GM18499 (cell line): ENCODE measurements around the gene MEGF11.

Source experiments
- ATAC-seq: cut with Tn5 transposase; IDR thresholded peaks from one replicate; pipeline ENCODE4 v1.9.1; 2021; ENCODE audit warnings: moderate number of reproducible peaks; ENCODE audit not compliant: insufficient read depth, unreplicated experiment

The MEGF11 gene

DNA sequence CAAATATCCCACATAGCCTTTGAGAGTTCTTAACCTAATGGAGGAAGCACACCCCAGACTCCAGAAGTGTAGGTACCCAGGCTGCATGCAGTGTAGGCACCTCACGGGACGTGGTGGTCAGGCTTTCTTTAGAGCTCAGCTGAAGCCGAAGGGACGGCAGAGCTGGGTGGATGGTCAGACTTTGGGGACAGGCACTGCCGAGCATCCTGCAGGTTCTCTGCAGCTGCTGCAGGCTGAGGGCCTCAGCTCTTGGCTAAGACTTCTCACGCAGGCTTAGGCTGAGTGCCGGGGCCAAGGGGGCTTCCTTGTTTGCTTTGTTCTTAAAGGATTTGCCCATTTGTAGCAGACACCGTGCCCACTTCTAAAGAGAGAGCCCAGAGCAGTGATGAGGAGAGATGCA is 207.2 kb downstream of the MEGF11 start:
- no peak for ATAC-seq

DNA sequence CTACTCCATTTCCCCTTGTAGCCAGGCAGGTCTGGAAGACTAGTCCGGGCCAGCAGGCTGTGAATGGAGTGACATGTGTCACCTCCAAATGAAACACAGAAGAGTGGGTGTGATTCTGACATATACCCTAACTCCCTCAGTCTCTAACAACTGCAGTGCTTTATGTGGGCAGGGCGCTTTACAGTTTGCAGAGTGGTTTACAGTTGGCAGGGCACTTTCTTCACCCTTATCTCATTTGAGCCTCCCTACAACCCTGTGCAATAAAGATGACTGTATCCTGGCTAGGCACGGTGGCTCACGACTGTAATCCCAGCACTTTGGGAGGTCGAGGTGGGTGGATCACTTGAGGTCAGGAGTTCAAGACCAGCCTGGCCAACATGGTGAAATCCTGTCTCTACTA is 208.0 kb downstream of the MEGF11 start:
- ATAC-seq, result no peak

DNA sequence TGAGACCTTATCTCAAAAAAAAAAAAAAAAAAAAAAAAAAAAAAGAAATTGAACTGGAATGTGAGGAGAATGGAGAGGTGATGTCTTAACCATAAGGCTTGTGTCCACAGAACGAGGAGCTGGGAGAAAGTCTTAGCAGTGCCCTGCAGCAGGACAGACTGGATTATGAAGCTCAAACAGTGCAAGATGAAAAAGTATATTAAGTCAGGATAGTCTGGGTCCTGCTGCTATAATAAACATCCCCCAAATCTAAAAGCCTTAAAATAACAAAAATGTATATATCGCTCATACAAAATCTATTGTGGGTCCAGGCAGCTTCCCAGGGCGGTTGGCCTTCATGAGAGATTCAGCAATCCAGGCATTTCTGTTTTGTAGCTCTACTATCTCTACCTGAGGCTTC is 208.7 kb downstream of the MEGF11 start:
- no peak for ATAC-seq

DNA sequence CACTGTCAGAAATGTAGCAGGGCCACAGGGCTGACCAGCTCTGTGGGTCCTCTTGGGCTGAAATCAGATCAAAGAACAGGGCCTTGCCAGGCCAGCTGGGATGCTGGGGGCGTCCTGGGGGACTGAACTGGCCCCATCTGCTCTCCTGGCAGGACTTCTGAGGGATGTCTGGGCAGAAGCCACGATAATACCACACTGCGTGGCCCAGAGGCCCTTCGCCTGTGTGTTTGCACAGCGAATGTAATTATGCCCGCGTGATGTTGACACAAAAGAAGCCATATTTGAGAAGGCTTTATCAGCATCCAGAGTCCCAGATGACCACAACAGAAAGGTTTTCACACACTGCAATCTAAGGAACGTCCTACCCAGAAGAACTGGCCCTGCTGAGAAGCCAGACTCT is 210.3 kb downstream of the MEGF11 start:
- ATAC-seq, result no peak

DNA sequence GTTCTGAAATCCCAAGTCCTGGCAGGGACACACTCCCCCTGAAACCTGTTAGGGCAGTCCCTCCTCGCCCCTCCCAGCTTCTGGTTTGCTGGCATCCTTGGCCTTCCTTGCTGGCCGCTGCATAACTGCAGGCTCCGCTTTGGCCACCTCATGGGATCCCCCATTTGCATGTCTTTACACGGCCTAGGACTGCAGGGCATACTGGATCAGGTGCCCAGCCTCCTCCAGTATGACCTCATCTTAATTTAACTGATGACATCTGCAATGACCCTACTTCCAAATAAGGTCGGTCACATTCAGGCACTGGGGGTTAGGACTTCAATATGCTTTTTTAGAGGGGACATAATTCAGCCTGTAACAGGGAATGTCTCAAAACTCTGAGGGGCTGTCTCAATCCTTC is 210.9 kb downstream of the MEGF11 start:
- ATAC-seq, result no peak

DNA sequence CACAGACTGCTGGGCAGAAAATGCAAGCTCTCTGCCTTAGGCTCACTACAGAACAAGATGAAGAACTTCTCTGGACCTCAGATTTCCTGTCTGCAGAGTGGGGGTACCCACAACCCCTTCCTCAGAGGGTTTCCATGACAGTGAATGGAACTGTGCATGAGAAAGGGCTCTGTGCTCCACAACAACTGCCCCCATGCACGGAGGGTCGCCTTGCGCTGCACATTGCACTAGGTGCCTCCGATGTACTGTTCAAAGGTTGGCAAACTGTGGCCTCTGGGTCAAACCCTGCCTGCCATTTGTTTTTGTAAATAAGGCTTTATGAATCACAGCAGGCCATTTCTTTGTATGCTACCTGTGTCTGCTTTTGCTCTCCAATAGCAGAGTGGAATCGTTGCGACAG is 212.3 kb downstream of the MEGF11 start:
- no peak for ATAC-seq

DNA sequence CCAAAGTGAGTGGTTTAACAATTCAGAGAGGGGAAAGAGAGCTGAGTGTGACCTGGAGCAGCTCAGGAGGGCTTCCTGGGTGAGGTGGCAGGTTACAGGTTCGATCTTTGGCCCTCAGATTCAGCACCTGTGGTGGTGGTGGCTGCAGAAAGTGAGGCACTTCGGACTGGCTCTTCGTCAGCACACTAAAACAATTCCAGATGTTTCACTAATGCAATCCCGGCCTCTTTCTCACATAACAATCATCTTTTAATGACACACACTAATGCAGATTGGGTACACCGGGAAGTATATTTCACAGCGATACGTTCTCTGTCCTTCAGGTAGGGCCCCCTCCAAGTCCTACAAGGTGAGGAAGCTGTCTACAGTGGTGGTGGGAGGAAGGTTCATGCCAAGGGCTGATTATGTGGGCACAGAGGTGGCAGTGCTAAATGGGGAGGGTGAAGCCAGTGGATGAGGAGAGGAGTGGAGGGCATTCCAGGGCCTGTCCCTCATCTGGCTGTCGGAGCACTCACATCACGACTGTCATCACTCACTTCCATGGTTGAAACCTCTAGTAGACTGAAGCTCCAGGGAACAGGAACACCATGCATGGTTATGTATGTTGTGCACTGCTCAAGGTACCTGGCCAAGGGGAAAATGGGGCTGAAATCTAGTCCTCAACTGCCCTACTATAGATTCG is 213.2 kb downstream of the MEGF11 start:
- ATAC-seq, result no peak

DNA sequence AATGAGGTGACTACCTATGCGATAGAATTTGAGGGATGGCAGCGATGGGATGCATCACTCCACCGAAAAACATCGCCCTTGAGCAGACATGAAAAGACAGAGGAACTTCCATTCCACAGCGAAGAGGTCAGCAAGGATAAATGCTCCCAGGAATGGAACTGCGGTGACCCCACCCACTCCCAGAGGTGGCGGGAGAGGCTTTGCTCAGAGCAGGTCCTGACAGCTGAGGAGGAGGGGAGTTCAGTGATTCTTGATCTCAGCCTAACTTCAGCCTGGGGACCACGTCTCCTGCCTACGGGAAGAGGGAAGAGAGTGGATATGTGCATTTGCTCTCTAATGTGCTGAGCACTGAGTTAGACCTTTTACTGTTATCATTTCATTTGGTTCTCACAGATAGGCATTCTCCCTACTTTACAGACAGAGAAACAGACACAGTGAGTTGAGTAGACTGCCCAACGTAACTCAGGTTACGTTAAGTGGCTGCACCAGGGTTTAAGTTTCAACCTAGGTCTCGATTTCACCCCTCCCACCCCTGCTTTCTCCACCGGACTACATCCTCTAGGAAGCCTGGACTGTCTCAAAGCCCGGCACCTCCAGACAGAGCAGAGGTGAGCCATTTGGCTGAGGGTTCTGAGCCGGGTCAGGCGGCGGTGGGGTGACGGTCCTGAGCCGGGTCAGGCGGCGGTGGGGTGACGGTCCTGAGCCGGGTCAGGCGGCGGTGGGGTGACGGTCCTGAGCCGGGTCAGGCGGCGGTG is 214.3 kb downstream of the MEGF11 start:
- no peak for ATAC-seq

DNA sequence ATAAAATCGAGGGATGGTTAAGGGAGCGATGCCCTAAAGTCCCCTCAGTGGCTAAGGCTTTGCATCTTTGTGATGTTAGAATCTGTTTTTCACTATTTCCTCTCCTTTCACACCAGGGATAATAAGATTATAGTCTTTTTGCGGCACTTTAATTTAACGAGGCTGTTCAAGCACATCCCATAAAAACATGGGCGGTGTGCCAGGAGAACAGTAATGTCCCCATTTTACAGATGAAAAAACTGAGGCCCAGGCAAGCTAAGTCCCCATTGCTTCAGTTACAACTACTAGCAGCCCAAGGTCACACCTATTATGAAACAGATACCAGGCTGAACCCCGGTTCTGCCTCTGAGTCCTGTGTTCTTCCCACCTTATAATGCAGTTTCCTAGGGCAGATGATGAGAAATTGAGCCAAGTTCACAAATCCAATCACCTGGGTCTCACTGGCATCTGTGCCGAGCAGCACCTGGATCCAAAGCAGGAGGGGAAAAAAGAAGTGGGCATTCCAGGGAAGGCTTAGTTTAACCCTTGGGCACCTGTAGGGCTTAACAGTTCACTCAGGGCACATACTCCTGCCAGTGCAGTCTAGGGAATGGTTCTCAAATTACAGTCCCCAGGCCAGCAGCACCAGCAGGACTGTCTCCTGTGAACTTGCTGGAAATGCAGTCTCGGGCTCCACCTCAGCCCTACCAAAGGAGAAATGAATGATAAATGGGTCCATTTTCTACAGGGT is 215.0 kb downstream of the MEGF11 start:
- ATAC-seq, result no peak

DNA sequence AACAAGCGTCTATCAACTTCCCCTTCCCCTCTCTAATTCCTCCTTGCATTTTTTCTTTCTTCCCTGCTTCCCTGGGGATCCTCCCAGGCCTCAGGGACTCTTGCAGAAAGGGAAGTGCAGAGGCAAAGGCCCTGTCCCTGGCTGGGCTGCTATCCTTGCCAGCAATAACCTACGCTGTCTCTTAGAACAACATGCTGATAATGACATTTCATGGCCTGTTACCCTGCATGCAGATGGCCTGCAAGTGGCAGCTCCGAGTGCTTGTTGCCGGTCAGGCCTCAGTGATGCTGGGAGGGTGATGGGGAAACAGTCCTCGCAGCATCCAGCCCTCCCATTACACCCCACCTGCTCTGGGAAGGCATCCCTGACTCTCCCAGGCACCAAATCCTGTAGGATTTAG is 216.7 kb downstream of the MEGF11 start:
- no peak for ATAC-seq

DNA sequence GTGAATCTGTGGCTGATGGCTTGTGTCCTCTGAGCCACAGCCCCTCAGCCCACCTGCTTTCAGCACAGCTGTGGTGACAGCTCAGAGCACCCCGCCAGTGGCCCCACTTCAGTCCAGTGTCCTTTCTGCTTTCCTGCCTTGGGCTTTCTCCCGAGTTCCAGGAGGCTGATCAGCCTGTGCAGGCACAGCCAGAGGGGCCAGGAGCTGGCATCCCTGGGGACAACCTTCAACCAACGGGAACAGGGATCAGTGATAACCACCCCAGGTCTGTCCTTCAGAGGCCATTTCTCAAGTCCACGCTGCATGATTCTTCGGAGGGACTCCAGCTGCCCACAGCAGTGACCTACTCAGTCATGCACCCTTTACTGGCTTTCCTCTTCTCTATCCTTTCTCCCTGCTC is 217.6 kb downstream of the MEGF11 start:
- no peak for ATAC-seq

DNA sequence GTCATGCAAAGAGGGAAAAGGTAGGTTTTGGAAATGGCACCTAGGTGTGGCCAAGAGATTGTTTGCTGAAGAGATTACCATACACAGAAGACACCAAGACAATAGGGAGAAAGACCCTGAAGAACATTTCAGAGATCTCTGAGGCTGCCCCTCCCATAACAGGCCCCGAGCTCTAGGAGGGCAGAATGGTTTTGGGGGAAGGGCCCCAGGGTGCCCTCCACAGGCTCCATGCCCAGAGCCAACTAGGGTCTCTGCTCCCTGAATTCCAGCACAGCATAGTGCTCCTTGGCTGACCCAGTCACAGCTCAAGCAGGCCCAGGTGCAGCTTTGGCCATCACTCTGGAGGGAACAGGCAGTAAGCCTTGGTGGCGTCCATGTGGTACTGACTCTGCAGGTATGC is 220.4 kb downstream of the MEGF11 start:
- ATAC-seq, result no peak

DNA sequence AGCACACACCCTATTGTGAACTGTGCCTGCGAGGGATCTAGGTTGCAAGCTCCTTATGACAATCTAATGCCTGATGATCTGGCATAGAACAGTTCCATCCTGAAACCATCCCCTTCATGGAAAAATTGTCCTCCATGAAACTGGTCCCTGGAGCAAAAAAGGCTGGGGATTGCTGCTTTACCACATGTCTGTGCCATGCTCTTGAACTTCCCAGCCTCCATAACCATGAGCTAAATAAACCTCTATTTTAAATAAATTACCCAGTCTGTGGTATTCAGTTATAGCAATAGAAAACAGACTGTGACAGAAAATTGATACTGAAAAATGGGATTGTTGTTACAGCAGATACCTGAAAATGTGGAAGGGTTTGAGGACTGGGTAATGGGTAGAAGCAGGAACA is 221.5 kb downstream of the MEGF11 start:
- ATAC-seq, result no peak

DNA sequence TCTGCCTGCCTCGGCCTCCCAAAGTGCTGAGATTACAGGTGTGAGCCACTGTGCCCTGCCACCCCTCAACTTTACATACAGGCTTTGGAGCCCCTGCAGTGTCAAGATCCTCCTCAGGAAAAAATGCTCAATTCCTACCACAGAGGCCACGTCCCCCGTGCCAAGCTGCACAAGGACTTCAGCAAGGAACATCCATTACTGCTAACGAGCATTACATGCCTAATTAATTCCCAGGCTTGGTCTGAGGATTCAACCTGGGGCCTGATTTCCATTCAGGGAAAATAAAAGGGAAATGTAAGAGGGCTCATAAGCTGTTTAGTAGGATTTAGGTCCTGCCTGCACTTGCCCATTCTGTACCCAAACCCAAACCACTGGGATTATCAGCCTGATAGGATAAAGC is 222.9 kb downstream of the MEGF11 start:
- no peak for ATAC-seq

DNA sequence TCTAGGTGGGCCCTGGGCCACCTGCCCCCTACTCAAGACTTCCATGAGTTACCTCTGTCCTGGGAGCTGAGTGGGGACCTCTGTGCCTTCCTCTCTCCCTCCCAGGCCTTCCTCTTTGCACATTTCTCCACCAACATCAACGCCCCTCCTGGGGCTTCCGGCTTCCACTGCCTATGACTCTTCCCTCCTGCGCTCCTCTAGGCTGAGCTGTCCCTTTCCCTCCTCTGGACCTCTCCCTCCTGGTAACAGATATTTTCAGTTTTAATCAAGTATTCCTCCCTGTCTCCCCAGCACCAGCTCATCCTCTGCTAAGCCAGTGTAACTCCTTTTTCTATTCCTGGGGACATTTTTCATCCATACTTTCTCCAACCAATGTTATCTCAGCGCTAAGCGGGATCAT is 223.9 kb downstream of the MEGF11 start:
- no peak for ATAC-seq

DNA sequence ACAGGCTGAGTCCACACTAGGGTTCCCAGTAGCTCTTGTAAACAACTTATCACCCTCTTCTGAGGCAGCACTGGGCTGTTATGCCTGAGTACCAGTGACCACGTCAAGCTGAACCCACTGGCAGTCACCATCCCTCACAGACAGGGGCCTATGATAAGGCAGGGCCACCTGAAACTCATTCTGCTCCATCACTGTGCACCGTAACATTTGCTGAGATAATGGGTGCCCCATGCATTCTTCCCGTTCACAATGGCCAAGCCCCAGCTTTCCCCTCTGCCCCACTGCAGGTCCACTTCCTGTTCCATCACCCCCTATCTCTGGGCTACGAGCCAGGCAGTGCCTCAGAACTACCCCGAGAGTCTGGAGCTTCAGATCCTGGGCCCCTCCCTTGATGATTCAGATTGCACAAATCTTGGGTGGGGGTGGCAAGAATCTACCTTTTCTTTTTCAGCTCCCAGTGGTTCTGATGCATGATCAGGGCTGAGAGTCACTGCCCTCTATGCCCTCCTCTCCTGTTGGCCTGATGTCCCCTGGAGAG is 226.2 kb downstream of the MEGF11 start:
- no peak for ATAC-seq

DNA sequence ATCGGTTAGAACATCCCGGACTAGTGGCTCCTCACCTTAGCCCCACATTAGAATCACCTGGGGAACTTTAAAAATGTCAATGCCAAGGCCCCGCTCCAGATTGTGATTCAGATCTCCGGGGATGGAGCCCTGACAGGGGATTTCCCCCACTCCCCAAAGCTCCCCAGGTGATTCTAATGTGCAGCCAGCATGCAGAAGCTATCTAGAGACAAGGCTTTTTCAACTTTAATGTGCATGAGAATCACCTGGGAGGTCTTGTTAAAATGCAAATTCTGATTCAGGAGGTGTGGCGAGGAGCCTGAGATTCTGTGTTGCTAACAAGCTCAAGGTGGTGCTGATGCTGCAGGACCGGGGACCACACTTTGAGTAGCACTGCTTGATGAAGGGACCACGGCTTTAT is 227.6 kb downstream of the MEGF11 start:
- ATAC-seq, result no peak

DNA sequence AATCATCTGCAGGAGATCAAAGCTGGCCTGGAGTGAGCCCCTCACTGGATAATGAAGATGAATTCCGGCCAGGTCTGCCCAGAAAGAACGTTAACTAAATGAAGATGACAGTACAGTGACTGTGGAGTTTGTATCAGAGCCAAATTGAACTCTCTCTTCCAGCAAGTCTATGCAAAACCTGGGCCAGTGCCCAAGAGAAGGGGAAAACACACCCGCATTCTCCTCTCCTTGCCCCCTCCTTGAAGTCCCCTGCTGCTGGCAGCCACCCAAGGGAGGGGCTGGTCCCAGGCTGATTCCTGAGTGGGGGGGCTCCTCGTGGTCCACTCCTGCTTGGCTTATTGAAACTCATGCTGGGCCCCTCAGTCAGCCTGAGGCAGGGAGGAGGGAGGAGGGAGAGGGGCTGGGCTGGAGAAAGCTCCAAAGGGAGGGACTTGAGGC is 228.5 kb downstream of the MEGF11 start:
- no peak for ATAC-seq

DNA sequence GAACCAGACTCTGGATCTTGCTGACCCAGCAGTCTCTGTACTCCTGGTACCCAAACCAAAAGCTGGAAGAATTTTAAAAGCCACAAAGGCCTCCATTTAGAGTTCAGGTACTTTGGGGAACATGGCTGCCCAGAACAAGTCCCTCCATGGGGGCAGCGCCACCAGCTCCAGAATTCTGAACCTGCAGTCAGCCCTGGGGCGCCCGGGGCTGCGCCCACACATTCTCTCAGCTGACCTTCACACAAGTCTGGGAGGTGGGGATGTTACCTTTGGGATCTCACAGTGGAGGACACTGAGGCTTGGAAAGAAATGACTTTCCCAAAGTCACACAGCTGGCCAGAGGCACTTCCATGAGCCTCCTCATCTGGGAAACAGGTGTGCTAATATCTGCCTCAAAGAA is 229.4 kb downstream of the MEGF11 start:
- no peak for ATAC-seq

DNA sequence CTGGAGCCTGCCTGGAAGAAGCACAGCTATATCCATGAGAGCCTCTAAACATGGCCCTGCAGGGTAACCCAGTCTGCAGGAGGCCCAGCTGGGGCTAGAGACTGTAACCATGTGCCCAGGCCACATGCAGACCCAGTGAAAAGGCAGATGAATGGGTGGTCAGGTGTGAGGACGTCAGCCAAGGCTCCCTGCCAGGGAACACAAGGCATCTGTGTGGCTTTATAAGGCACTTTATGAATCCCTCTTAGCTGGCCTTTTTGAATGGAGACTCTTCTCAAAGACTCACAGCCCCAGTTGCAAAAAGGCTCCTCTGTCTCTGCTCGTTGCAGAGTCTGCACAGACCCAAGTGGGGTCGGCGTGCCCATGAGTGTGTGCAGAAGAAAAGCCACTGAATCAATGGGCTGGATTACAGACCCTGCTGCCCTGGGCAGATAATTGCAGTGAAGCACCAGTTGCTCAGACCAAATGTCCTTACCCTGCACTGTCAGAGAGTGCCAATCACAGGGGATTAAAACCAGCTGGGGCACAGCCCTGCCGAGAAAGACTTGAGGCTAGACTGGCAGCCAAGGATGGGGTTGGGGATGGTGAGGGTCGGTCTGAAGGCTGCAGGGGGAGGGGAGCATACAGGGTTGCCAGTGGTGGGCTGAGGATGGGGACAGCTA is 230.1 kb downstream of the MEGF11 start:
- ATAC-seq, result no peak

DNA sequence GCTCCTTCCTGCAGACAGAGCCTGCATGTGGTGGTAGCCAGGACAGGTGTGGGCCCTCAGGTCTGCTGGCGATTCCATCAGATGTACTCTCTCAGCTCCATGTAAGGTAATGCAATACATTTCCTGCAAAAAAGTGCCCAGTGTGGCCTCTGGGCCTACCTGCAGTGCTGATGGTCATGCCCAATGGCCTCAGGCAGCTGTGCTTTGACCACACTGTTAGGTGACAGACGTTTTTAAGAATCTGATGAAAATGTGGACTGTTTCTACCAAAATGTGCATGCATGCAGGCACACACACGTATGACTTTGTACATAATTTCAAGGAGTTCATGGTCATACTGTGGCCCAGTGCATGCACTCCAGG is 231.4 kb downstream of the MEGF11 start:
- no peak for ATAC-seq
